HepG2 (cell line): ENCODE data around the gene TFF1. TPM values are rescaled to one million over a fixed set of nuclear protein-coding genes. Genes with fewer than 3 reads are reported as not detected.

Experiments used
- ATAC-seq: fragments of 200-7000 bp; cut with Tn5 transposase; 3 replicates; pipeline ENCODE4 v1.9.1; 2020; ENCODE audit warnings: mild to moderate bottlenecking, moderate library complexity
- BruUV-seq: library from RNA; stranded (reverse); fragments of 400-500 nt; replicated peaks from 2 replicates; lab custom pipeline; 2021; lab: Mats Ljungman, UMichigan
- CTCF ChIA-PET: fragments of 300-600 bp; formaldehyde crosslinking; extraction: SDS; loops from one replicate; lab custom pipeline; 2021; ENCODE audit warnings: low total read pairs, inconsistent platforms, low intra/inter-chr PET ratio; lab: Yijun Ruan, JAX
- POLR2A ChIA-PET: fragments of 350-600 bp; sonication (Branson Sonifier 250); formaldehyde crosslinking; loops from one replicate; lab custom pipeline; 2020; ENCODE audit warnings: antibody characterized with exemption, inconsistent platforms; lab: Yijun Ruan, JAX
- DNase-seq: peaks from one replicate; pipeline ENCODE4 v3.0.0-alpha.2; 2015; ENCODE audit warnings: low spot score
- FAIRE-seq: peaks from 3 replicates; lab custom pipeline; 2011; peaks lifted over from hg19 to GRCh38; lab: Jason Lieb, UNC
- H2AFZ ChIP-seq: one replicate; pipeline ENCODE4 v1.6.1; 2011; ENCODE audit warnings: low read length, inconsistent platforms
- H3K27ac ChIP-seq: fragments of 300-600 bp; 3 replicates; pipeline ENCODE4 v1.8.0; 2011; ENCODE audit warnings: mixed run types, mild to moderate bottlenecking, mixed read lengths, low read length, inconsistent platforms; ENCODE audit not compliant: insufficient read depth; ENCODE audit errors: extremely low read length
- H3K27me3 ChIP-seq, 2 experiments: fragments of 200-600 bp in 1 of 2; 2 replicates in 1 of 2; 3 replicates in 1 of 2; pipeline versions ENCODE4 v1.6.0 to v1.8.0; 2011; ENCODE audit warnings: low read length in 2 of 2, mild to moderate bottlenecking in 2 of 2, moderate library complexity in 2 of 2, inconsistent platforms in 1 of 2; ENCODE audit not compliant: insufficient read depth in 2 of 2, control insufficient read depth in 1 of 2
- H3K36me3 ChIP-seq, 2 experiments: fragments of 200-600 bp in 1 of 2; replicated peaks in 1 of 2; 2 replicates in 1 of 2; 3 replicates in 1 of 2; pipeline versions ENCODE4 v1.5.1 to v1.8.0; 2011; ENCODE audit warnings: low read length in 2 of 2, inconsistent platforms in 1 of 2; ENCODE audit not compliant: insufficient read depth in 2 of 2, control insufficient read depth in 1 of 2
- H3K4me1 ChIP-seq: 2 replicates; pipeline ENCODE4 v1.5.1; 2012; ENCODE audit warnings: low read length, inconsistent platforms; ENCODE audit not compliant: insufficient read depth
- H3K4me2 ChIP-seq: 2 replicates; pipeline ENCODE4 v1.6.0; 2011; ENCODE audit warnings: low read depth, low read length, inconsistent platforms
- H3K4me3 ChIP-seq, 3 experiments: fragments of 200-600 bp in 1 of 3; sonication (generic), shearing (Covaris generic) in 1 of 3; replicated peaks in 1 of 3; 2 replicates each; pipeline ENCODE4 v1.5.1; 2011 to 2016; ENCODE audit warnings: low read length in 3 of 3, inconsistent platforms in 2 of 3, low read depth in 2 of 3, mild to moderate bottlenecking in 2 of 3, control low read depth in 1 of 3, mixed read lengths in 1 of 3; ENCODE audit not compliant: insufficient read depth in 1 of 3
- H3K79me2 ChIP-seq: one replicate; pipeline ENCODE4 v1.6.1; 2011; ENCODE audit warnings: low read length, inconsistent platforms; ENCODE audit not compliant: insufficient read depth
- H3K9ac ChIP-seq: 2 replicates; pipeline ENCODE4 v1.6.0; 2011; ENCODE audit warnings: mild to moderate bottlenecking, low read depth, low read length, inconsistent platforms; ENCODE audit not compliant: insufficient read depth
- H3K9me3 ChIP-seq: 2 replicates; pipeline ENCODE4 v1.5.1; 2012; ENCODE audit warnings: mild to moderate bottlenecking, low read length
- H4K20me1 ChIP-seq: 2 replicates; pipeline ENCODE4 v1.6.0; 2011; ENCODE audit warnings: inconsistent platforms, mild to moderate bottlenecking, low read length, moderate library complexity; ENCODE audit not compliant: insufficient read depth
- CHD4 ChIP-seq: fragments of 200-600 bp; sonication (generic); IDR thresholded peaks from 2 replicates; pipeline ENCODE4 v1.7.0; 2017; ENCODE audit warnings: mild to moderate bottlenecking, low read length, borderline replicate concordance
- KAT7 ChIP-seq: IDR thresholded peaks from 2 replicates; pipeline ENCODE4 v1.6.1; 2018; ENCODE audit warnings: borderline replicate concordance, missing compliant biosample characterization
- KAT8 ChIP-seq: IDR thresholded peaks from 2 replicates; pipeline ENCODE4 v1.6.1; 2016; ENCODE audit warnings: missing genetic modification reagents, missing compliant biosample characterization
- LCORL ChIP-seq, 2 experiments: fragments of 450-650 bp in 1 of 2; sonication (generic) in 1 of 2; formaldehyde crosslinking in 1 of 2; IDR thresholded peaks; 2 replicates each; pipeline versions ENCODE4 v1.5.0 to v1.6.1; 2017 to 2020; ENCODE audit warnings: antibody characterized with exemption in 1 of 2, missing genetic modification reagents in 1 of 2
- MAZ ChIP-seq, 2 experiments: sonication (generic) in 1 of 2; formaldehyde crosslinking in 1 of 2; IDR thresholded peaks; 2 replicates each; pipeline versions ENCODE4 v1.5.0 to v1.6.1; 2012 to 2020; ENCODE audit warnings: low read depth in 2 of 2, mild to moderate bottlenecking in 2 of 2, borderline replicate concordance in 1 of 2, improper control_type of control experiment in 1 of 2, low read length in 1 of 2, missing genetic modification reagents in 1 of 2, moderate library complexity in 1 of 2
- MED1 ChIP-seq: sonication (generic); formaldehyde crosslinking; IDR thresholded peaks from 2 replicates; pipeline ENCODE4 v1.4.0; 2020; ENCODE audit warnings: missing genetic modification reagents
- PBX2 ChIP-seq: IDR thresholded peaks from 2 replicates; pipeline ENCODE4 v1.6.1; 2016; ENCODE audit warnings: control low read depth
- PHF21A ChIP-seq: sonication (generic); formaldehyde crosslinking; IDR thresholded peaks from 2 replicates; pipeline ENCODE4 v1.5.0; 2020; ENCODE audit warnings: mild to moderate bottlenecking, missing genetic modification reagents
- SNRNP70 ChIP-seq: fragments of 200-400 bp; formaldehyde crosslinking; IDR thresholded peaks from 2 replicates; pipeline ENCODE4 v1.6.1; 2017; ENCODE audit warnings: mild to moderate bottlenecking, low read depth, low read length, moderate library complexity
- SRF ChIP-seq: IDR thresholded peaks from 2 replicates; pipeline ENCODE4 v1.6.1; 2011; ENCODE audit warnings: mild to moderate bottlenecking, low read depth, low read length, moderate library complexity
- ZBTB8A ChIP-seq: sonication (generic); formaldehyde crosslinking; IDR thresholded peaks from 2 replicates; pipeline ENCODE4 v1.4.0; 2020; ENCODE audit warnings: mild to moderate bottlenecking, low read depth, missing genetic modification reagents, borderline replicate concordance
- ZNF207 ChIP-seq: fragments of 450-650 bp; IDR thresholded peaks from 2 replicates; pipeline ENCODE4 v1.6.1; 2016; ENCODE audit warnings: antibody characterized with exemption, borderline replicate concordance
- ZNF24 ChIP-seq: fragments of 450-650 bp; IDR thresholded peaks from 2 replicates; pipeline ENCODE4 v1.6.1; 2017; ENCODE audit warnings: antibody characterized with exemption, mild to moderate bottlenecking
- ZNF274 ChIP-seq: sonication (generic); formaldehyde crosslinking; IDR thresholded peaks from 2 replicates; pipeline ENCODE4 v1.5.1; 2020; ENCODE audit warnings: mild to moderate bottlenecking, missing genetic modification reagents
- ZNF335 ChIP-seq: sonication (generic); formaldehyde crosslinking; IDR thresholded peaks from 2 replicates; pipeline ENCODE4 v1.4.0; 2020; ENCODE audit warnings: missing genetic modification reagents
- ZNF770 ChIP-seq: sonication (generic); formaldehyde crosslinking; IDR thresholded peaks from 2 replicates; pipeline ENCODE4 v1.5.0; 2020; ENCODE audit warnings: mild to moderate bottlenecking, missing genetic modification reagents
- ZUFSP ChIP-seq: sonication (generic); formaldehyde crosslinking; IDR thresholded peaks from 2 replicates; pipeline ENCODE4 v1.9.0; 2021; ENCODE audit warnings: missing genetic modification reagents, mild to moderate bottlenecking, borderline replicate concordance
- WGBS: methylation state at CpG from one replicate; pipeline ENCODE4 v1.1.6; 2017; ENCODE audit warnings: low lambda C conversion rate; 5-methylcytosine and 5-hydroxymethylcytosine counted together
- in situ Hi-C: cut with HindIII; loops from 2 replicates; pipeline ENCODE4 v1.10.0; 2017; ENCODE audit warnings: low pct_unique_long_range_greater_than_20kb; ENCODE audit not compliant: extremely low pct_ligation_motif_present
- intact Hi-C: fragments of 100-400 bp; cut with micrococcal nuclease; formaldehyde crosslinking; loops from one replicate; pipeline ENCODE4 v1.10.0; 2022; ENCODE audit not compliant: unreplicated experiment
- polyA plus RNA-seq, 8 experiments: library from polyadenylated mRNA; depleted of rRNA in 3 of 8; stranded (reverse) in 7 of 8; unstranded in 1 of 8; fragments of >200 nt; fragmentation: Illumina TruSeq in 4 of 8; extraction: Trizol in 4 of 8; gene quantifications; 2 replicates each; pipeline versions ENCODE4 v1.2.1 to v1.2.3, GENCODE V29; 2011 to 2016; ENCODE audit warnings: low read depth in 4 of 8, missing spikeins in 1 of 8, mixed read lengths in 1 of 8; ENCODE audit not compliant: insufficient read depth in 1 of 8
- total RNA-seq, 5 experiments: library from RNA; depleted of rRNA; stranded (reverse); fragments of >200 nt; fragmentation: Illumina TruSeq; extraction: Trizol; gene quantifications; 2 replicates each; pipeline ENCODE4 v1.2.3, GENCODE V29; 2016; ENCODE audit warnings: low read depth in 1 of 5

Gene TFF1
- total and polyA plus RNA-seq, 2 of the 13 experiments (the other 11 are each of a cell fraction or from before 2014, with no cell fraction given), result 0.24 to 19.4 TPM

GRCh38 chr21:42400525-42400924 is 34.2 kb upstream of the TFF1 start:
- in situ Hi-C loops, result no loop called here
- Histone ChIP-seq H3K36me3 (no peaks in the 10 kb centered on the region), H2AFZ (no peak overlapping the region)
- BruUV-seq, result no TSS peak
- no peak for FAIRE-seq
- POLR2A ChIA-PET, result interaction anchor here (2.0 kb wide), 1 partner anchor 11 kb away, joined by 5 read pairs; no protein-coding TSS in a partner anchor
- intact Hi-C loops, result no loop called here
- TF ChIP-seq ZUFSP (CRISPR knock-in tag), result no peak
- TF ChIP-seq PHF21A, result no peak
- no peak for TF ChIP-seq ZNF335 (CRISPR knock-in tag)
- no peak for TF ChIP-seq CHD4
- no peak for TF ChIP-seq ZNF24
- TF ChIP-seq ZNF274 (CRISPR knock-in tag), result no peak
- TF ChIP-seq ZBTB8A, result no peak
- TF ChIP-seq ZNF770 (CRISPR knock-in tag), result no peak
- no peak for TF ChIP-seq PBX2
- TF ChIP-seq KAT8 (CRISPR knock-in tag), result no peak
- TF ChIP-seq KAT7, result no peak
- no peak for TF ChIP-seq SRF
- TF ChIP-seq SNRNP70, result no peak
- no peak for TF ChIP-seq LCORL (IDR thresholded peaks at IDR 0.05)
- no peak for TF ChIP-seq LCORL (CRISPR knock-in tag; IDR thresholded peaks at IDR 0.05)
- no peak for TF ChIP-seq MED1 (CRISPR knock-in tag)
- no peak for TF ChIP-seq MAZ (IDR thresholded peaks at IDR 0.05; ENCODE audit: borderline replicate concordance, low read depth, low read length)
- no peak for TF ChIP-seq MAZ (CRISPR knock-in tag; IDR thresholded peaks at IDR 0.05; ENCODE audit: low read depth)
- TF ChIP-seq ZNF207, result no peak
- TF ChIP-seq, all 625 proteins: peak for 0
- no peaks in the 10 kb centered on the region for H4K20me1 ChIP-seq
- no peak for ATAC-seq
- DNase-seq, result no peak
- H3K4me3 ChIP-seq, result no peak overlapping the region
- H3K4me1 ChIP-seq, result peaks cover 36% of the 10 kb centered on the region
- peaks cover 9% of the 10 kb centered on the region for H3K9me3 ChIP-seq
- H3K27me3 ChIP-seq, result peaks cover 0 to 2% of the 10 kb centered on the region in 2 experiments; a peak in 2 of 5 replicates
- H3K9ac ChIP-seq, result no peak overlapping the region
- no peak overlapping the region for H3K27ac ChIP-seq
- 65% methylated on average over 4 of the region's 4 CpGs for WGBS
- H3K4me2 ChIP-seq, result no peak overlapping the region
- CTCF ChIA-PET, result no interaction called here
- H3K79me2 ChIP-seq, result no peaks in the 10 kb centered on the region
